GM12874 (cell line): Measurements from ENCODE around the gene SMYD3.

Experiments
- TF ChIP-seq, protein P1 (sequence below): IDR thresholded peaks from 2 replicates; pipeline ENCODE4 v1.5.1; 2011; ENCODE audit warnings: low read depth, mild to moderate bottlenecking, control low read depth, low read length, moderate library complexity; ENCODE audit not compliant: insufficient read depth

The SMYD3 gene

DNA sequence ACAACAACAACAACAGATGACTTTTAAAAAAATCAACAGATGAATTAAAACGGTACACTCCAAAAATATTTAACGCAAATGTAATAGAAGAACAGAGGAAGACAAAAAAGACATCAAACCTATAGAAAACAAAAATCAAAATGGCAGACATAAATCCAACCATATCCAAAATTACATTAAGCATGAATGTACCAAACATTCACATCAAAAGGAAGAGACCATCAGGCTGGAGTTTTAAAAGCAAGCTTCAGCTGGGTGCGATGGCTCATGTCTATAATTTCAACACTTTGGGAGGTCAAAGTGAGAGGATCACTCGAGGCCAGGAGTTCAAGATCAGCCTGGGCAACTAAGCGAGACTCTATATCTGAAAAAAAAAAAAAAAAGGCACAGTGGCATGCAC lies 116.2 kb downstream of the SMYD3 start:
- TF ChIP-seq, protein P1, sequence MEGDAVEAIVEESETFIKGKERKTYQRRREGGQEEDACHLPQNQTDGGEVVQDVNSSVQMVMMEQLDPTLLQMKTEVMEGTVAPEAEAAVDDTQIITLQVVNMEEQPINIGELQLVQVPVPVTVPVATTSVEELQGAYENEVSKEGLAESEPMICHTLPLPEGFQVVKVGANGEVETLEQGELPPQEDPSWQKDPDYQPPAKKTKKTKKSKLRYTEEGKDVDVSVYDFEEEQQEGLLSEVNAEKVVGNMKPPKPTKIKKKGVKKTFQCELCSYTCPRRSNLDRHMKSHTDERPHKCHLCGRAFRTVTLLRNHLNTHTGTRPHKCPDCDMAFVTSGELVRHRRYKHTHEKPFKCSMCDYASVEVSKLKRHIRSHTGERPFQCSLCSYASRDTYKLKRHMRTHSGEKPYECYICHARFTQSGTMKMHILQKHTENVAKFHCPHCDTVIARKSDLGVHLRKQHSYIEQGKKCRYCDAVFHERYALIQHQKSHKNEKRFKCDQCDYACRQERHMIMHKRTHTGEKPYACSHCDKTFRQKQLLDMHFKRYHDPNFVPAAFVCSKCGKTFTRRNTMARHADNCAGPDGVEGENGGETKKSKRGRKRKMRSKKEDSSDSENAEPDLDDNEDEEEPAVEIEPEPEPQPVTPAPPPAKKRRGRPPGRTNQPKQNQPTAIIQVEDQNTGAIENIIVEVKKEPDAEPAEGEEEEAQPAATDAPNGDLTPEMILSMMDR: no peak

DNA sequence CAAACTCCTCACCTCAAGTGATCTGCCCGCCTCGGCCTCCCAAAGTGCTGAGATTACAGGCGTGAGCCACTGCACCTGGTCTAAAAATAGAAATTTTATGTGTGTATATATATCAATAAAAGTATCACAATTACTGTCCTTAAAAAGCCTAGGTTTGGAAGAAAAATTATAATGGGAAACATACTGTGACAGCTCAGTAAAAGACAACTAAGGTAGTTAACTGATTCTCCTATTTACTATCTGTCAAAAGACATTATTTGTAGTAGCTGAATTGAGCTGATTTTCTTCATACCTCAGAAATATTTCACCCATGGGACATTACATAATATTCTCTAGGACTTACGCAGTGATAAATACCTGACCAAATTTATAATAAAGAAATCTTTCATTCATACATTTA lies 122.5 kb downstream of the SMYD3 start:
- TF ChIP-seq, protein P1: no peak

- TF ChIP-seq, protein P1: no peak
Measured at GRCh38 chr1:246383791-246384190, 123.3 kb downstream of the SMYD3 start.

DNA sequence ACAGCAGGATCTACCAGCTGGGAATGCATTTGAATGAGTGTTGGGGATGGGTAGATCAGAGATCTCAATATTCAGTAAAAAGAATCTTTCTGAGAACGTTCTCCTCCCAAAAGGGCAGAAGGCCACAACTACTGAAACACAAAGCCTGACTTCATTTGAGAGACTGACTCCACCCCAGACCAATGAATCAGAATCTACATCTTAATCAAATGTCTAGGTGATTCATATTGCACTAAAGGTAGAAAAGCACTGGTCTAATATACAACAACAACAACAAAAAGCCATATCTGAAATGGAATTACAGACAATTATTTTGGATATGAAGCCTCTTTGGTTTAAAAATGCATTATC lies 123.9 kb downstream of the SMYD3 start:
- TF ChIP-seq, protein P1: no peak

DNA sequence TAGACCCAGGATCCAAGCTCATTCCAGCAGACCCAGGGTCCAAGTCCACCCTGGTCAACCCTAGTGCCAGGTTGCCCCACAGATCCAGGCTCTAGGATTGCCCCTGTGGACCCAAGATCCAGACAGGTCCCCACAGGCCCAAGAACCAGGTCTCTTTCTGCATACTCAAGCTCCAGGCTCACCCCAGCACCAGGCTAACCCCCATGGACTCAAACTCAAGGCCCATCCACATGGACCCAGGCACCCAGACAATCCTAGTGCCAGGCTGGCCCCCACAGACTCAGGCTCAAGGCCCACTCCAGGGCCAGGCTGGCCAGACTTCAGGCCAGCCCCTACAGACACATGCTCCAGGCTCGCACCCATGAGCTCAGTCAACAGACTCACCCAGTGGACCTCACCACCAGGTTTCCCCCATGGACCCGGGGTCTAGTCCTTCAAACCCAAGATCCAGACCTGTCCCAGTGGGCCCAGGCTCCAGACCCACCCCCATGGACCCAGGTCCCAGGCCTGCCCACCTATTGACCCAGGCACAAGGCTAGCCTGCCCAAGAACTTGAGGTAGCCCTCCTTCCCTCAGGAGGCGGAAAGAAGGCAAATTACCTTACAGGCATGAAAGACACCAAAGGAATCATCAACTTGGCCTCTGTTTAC lies 124.4 kb downstream of the SMYD3 start:
- TF ChIP-seq, protein P1: no peak

- TF ChIP-seq, protein P1: no peak
Measured at GRCh38 chr1:246381452-246381851, 125.6 kb downstream of the SMYD3 start.

GRCh38 chr1:246377625-246378153 lies 129.4 kb downstream of the SMYD3 start:
- TF ChIP-seq, protein P1: no peak
